Tibial artery (tissue), 4 donors: ENCODE results near the gene SETDB1.

Source experiments
- DNase-seq, 2 donors: peaks; one replicate each; pipeline ENCODE4 v3.0.0-alpha.2; 2019
- H3K27ac ChIP-seq, 2 donors: fragments of 200-600 bp; sonication (generic) in 1 of 2; 1 replicate in 1 of 2; 2 replicates in 1 of 2; pipeline ENCODE4 v1.5.1; 2018 to 2019; ENCODE audit warnings: mild to moderate bottlenecking in 1 of 2
- H3K27me3 ChIP-seq, 2 donors: fragments of 200-600 bp; sonication (generic) in 1 of 2; one replicate each; pipeline versions ENCODE4 v1.5.1 to v1.6.0; 2016 to 2019
- H3K36me3 ChIP-seq, 3 donors: fragments of 200-600 bp; sonication (generic) in 2 of 3; one replicate each; pipeline ENCODE4 v1.5.1; 2016 to 2019; ENCODE audit warnings: mild to moderate bottlenecking in 2 of 3
- H3K4me1 ChIP-seq, 4 donors: fragments of 200-600 bp; sonication (generic) in 2 of 4; 1 replicate in 3 of 4; 2 replicates in 1 of 4; pipeline ENCODE4 v1.5.1; 2016 to 2019
- H3K4me3 ChIP-seq, 2 donors: fragments of 200-600 bp; sonication (generic) in 1 of 2; 1 replicate in 1 of 2; 2 replicates in 1 of 2; pipeline ENCODE4 v1.5.1; 2018 to 2019; ENCODE audit warnings: mild to moderate bottlenecking in 2 of 2
- H3K9me3 ChIP-seq, 3 donors: fragments of 200-600 bp; sonication (generic) in 1 of 3; one replicate each; pipeline ENCODE4 v1.5.1; 2016 to 2019
- intact Hi-C: fragments of 100-400 bp; cut with DNase I; formaldehyde crosslinking; loops from one replicate; pipeline ENCODE4 v1.15.0; 2023; ENCODE audit warnings: low total_unique reads
- TF ChIP-seq, protein P1 (sequence below), 2 experiments: fragments of 200-600 bp in 1 of 2; fragments of 450-650 bp in 1 of 2; IDR thresholded peaks; one replicate each; pipeline ENCODE4 v1.5.1; 2017 to 2019; ENCODE audit warnings: antibody characterized with exemption in 2 of 2, mild to moderate bottlenecking in 1 of 2, moderate library complexity in 1 of 2

The SETDB1 gene

DNA sequence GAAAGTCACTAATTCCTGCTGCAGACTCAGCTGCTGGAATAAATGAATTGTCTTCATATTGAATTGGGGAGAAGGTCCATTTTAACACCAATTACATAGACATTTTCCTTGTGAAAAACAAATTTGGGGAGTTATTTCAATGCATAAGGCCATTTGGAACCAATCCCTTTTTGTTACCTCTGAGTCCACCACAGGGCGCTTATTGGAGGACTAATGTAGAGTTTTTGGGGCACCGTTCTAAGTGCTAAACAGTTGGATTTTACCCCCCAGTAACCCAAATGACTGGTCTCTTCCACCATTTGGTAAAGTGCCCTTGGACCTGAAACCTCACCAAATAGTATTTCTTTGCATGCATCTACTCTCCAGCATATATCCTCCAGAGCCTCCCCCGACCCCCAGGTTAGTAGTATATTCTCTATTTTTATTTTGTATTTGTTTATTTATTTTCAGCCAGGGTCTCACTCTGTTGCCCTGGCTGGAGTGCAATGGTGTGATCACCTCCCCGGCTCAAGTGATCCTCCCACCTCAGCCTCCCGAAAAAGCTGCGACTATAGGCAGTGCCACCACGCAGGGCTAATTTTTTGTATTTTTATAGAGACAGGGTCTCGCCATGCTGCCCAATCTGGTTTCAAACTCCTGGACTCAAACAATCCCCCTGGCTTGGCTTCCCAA, 83.6 kb downstream of the SETDB1 start:
- intact Hi-C loops = loop anchor here (10.0 kb wide), 1 partner anchor 455 kb away; no protein-coding TSS in a partner anchor
- DNase-seq = no peak
- H3K27me3 ChIP-seq = no peaks in the 10 kb centered on the region
- H3K36me3 ChIP-seq = peaks cover 0 to 14% (median 0%) of the 10 kb centered on the region in 3 donors
- TF ChIP-seq, protein P1, sequence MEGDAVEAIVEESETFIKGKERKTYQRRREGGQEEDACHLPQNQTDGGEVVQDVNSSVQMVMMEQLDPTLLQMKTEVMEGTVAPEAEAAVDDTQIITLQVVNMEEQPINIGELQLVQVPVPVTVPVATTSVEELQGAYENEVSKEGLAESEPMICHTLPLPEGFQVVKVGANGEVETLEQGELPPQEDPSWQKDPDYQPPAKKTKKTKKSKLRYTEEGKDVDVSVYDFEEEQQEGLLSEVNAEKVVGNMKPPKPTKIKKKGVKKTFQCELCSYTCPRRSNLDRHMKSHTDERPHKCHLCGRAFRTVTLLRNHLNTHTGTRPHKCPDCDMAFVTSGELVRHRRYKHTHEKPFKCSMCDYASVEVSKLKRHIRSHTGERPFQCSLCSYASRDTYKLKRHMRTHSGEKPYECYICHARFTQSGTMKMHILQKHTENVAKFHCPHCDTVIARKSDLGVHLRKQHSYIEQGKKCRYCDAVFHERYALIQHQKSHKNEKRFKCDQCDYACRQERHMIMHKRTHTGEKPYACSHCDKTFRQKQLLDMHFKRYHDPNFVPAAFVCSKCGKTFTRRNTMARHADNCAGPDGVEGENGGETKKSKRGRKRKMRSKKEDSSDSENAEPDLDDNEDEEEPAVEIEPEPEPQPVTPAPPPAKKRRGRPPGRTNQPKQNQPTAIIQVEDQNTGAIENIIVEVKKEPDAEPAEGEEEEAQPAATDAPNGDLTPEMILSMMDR (IDR thresholded peaks at IDR 0.05) = no peak
- H3K27ac ChIP-seq = peak overlapping the region; percentile 85 to 89
- H3K4me1 ChIP-seq = peaks cover 0 to 50% (median 40%) of the 10 kb centered on the region in 4 donors
- H3K9me3 ChIP-seq = no peaks in the 10 kb centered on the region
- peak overlapping the region in 1 of 2 donors; percentile 89 for H3K4me3 ChIP-seq

DNA sequence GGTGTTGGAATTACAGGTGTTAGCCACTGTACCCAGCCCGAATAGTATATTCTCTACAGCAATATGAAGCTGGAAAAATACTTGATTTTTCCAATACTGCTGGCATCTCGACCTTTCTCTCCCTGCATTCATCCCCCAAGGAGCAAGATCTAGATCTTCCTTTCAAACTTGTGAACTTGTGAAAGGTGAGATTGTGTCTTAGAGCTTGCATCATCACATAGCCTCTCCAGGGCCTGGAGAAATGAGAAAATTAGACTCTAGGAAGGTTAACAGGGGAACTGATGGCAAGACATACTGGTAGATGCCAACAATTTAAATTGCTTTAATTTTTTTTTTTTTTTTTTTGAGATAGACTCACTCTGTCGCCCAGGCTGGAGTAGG, 84.2 kb downstream of the SETDB1 start:
- Histone ChIP-seq H3K4me3 (no peak overlapping the region), H3K27ac (peak overlapping the region in 1 of 2 donors; percentile 89), H3K27me3 (no peaks in the 10 kb centered on the region), H3K4me1 (peaks cover 0 to 44% (median 35%) of the 10 kb centered on the region in 4 donors), H3K36me3 (peaks cover 0 to 16% (median 0%) of the 10 kb centered on the region in 3 donors), H3K9me3 (no peaks in the 10 kb centered on the region)
- TF ChIP-seq, protein P1 (IDR thresholded peaks at IDR 0.05) = no peak
- intact Hi-C loops = no loop called here
- DNase-seq = no peak

GRCh38 chr1:151011154-151011850, 85.1 kb downstream of the SETDB1 start:
- peaks cover 0 to 39% (median 30%) of the 10 kb centered on the region in 4 donors for H3K4me1 ChIP-seq
- peaks cover 0 to 16% (median 0%) of the 10 kb centered on the region in 3 donors for H3K36me3 ChIP-seq
- no peak overlapping the region for H3K27ac ChIP-seq
- TF ChIP-seq, protein P1 (IDR thresholded peaks at IDR 0.05) = no peak
- H3K27me3 ChIP-seq = no peaks in the 10 kb centered on the region
- DNase-seq = no peak
- intact Hi-C loops = no loop called here
- H3K4me3 ChIP-seq = no peak overlapping the region
- no peaks in the 10 kb centered on the region for H3K9me3 ChIP-seq

GRCh38 chr1:151012684-151013471, 86.7 kb downstream of the SETDB1 start:
- H3K9me3 ChIP-seq = no peaks in the 10 kb centered on the region
- no peaks in the 10 kb centered on the region for H3K27me3 ChIP-seq
- H3K4me1 ChIP-seq = peaks cover 0 to 27% (median 19%) of the 10 kb centered on the region in 4 donors
- peak overlapping the region in 1 of 2 donors; percentile 29 for H3K27ac ChIP-seq
- H3K36me3 ChIP-seq = peaks cover 0 to 25% (median 0%) of the 10 kb centered on the region in 3 donors
- intact Hi-C loops = no loop called here
- H3K4me3 ChIP-seq = no peak overlapping the region
- DNase-seq = no peak
- TF ChIP-seq, protein P1 (IDR thresholded peaks at IDR 0.05) = no peak

DNA sequence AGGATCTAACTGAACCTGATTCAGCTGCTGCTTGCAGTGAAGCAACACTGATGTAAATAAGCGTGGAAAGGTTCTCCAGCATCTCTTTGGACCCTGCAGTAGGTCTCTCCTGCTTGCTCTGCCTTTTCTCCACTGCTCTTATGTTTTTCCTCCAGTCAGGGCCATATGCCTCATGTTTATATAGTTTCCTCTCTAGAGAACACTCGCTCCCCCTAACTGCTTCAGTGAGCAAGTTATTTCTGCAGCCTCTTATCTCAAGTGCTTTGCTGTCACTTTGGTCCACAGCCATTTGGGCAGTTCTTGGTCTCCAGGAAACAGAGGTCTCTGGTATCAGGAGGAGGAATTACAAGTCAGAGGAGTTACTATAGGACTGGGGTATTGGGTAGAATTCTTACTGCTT, 87.4 kb downstream of the SETDB1 start:
- H3K27ac ChIP-seq = peak overlapping the region in 1 of 2 donors; percentile 29
- TF ChIP-seq, protein P1 (IDR thresholded peaks at IDR 0.05) = no peak
- H3K27me3 ChIP-seq = no peaks in the 10 kb centered on the region

More for the DNA sequence above, 87.4 kb downstream of the SETDB1 start:
- Histone ChIP-seq H3K36me3 (peaks cover 6 to 31% (median 6%) of the 10 kb centered on the region in 3 donors), H3K4me1 (peaks cover 0 to 26% (median 17%) of the 10 kb centered on the region in 4 donors), H3K4me3 (no peak overlapping the region), H3K9me3 (no peaks in the 10 kb centered on the region)
- intact Hi-C loops = no loop called here
- DNase-seq = no peak
